ENCODE measurements around the gene UST.

The UST gene, protein sequence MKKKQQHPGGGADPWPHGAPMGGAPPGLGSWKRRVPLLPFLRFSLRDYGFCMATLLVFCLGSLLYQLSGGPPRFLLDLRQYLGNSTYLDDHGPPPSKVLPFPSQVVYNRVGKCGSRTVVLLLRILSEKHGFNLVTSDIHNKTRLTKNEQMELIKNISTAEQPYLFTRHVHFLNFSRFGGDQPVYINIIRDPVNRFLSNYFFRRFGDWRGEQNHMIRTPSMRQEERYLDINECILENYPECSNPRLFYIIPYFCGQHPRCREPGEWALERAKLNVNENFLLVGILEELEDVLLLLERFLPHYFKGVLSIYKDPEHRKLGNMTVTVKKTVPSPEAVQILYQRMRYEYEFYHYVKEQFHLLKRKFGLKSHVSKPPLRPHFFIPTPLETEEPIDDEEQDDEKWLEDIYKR

DNA sequence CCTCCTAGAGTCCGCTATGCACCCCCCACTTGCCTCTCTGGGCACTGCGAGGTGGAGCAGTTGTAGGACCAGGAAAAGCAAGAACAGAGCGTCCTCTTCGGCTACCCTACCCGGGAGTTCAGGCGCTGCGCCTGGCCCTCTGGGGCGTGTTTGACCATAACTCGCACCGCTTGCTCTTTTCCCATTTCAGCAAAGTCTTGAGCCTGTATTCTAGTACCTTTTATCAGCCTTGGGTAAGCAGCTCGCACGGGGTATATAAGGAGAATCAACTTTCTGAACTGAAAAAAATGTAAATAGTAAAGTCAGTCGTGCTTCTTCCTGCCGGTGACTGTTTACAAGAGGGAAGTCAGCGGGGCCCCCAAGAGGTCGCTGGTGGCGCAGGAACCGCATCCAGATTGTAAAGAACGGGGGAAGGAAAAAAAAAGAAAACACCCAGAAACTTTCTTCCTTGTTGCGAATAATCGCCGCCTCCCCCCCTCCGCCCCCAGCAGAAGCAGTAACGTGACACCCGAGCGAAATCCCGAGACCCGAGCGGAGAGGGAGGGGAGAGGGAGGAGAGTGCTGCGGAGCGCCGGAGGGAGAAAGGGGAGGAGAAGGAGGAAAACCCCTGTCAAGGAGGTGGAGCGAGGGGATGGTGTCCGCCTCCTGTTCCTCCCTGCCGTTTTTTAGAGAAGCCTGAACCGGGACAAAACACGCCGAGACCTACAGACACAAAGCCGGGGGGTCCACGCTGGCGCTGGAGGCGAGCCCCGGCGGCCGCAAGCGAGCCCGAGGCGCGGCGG lies at the start of gene UST:
Gene UST (plus strand): TSS at position 668 of the 782 bp plus-strand sequence. CDS start 401 bp downstream, outside the sequence.
- peak; percentile 71 for DNase-seq

DNA sequence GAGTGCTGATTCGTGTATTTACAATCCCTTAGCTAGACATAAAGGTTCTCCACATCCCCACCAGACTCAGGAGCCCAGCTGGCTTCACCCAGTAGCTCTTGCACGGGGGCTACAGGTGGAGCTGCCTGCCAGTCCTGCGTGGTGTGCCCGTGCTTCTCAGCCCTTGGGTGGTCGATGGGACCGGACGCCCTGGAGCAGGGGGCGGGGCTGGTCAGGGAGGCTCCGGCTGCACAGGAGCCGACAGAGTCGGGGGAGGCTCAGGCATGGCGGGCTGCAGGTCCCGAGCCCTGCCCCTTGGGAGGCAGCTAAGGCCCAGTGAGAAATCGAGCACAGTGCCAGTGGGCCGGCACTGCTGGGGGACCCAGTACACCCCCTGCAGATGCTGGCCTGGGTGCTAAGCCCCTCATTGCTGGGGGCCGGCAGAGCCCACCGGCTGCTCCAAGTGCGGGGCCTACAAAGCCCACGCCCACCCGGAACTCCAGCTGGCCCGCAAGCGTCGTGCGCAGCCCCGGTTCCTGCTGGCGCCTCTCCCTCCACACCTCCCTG lies 48.9 kb upstream of the UST start:
- no peak for DNase-seq

DNA sequence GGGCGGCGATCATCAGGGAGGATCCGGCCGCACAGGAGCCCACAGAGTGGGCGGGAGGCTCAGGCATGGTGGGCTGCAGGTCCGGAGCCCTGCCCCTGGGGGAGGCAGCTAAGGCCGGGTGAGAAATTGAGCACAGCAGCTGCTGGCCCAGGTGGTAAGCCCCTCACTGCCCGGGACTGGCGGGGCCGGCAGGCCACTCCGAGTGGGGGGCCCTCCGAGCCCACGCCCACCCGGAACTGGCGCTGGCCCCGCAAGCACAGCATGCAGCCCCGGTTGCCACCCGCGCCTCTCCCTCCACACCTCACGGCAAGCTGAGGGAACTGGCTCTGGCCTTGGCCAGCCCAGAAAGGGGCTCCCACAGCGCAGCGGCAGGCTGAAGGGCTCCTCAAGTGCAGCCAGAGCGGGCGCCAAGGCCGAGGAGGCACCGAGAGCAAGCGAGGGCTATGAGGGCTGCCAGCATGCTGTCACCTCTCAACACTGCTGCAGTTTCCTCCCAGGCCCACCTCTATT lies 48.1 kb upstream of the UST start:
- DNase-seq: no peak

DNA sequence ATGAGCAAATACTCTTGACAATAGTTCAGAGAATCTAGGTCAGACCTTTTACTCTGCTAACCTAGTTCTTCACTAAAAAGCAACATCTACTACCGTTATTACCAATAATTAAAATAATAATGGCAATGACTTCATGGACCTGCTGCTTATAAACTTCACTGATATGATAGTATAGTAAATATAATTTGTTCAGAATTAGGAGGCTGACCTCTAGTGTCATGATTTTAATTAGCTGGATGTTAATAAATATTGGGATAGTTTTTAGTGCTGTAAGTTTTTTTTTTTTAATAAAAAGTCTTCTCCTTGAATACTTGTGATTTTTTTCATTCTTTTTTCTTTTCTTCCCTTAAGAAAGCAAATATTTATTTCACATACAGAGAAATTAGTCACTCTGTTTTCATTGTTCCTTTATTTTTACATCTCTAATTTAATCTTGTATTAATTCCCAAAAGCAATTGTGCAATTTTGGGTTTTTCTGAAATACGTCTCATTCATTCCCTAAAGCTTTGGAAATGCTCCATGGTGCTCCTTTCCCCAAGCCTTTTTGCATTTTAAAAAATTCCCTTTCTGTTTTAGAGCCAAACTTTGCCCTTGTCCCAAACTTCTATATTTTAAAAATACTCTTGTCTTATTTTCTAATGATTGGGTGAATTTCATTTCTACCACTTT lies 46.6 kb upstream of the UST start:
- DNase-seq: no peak

DNA sequence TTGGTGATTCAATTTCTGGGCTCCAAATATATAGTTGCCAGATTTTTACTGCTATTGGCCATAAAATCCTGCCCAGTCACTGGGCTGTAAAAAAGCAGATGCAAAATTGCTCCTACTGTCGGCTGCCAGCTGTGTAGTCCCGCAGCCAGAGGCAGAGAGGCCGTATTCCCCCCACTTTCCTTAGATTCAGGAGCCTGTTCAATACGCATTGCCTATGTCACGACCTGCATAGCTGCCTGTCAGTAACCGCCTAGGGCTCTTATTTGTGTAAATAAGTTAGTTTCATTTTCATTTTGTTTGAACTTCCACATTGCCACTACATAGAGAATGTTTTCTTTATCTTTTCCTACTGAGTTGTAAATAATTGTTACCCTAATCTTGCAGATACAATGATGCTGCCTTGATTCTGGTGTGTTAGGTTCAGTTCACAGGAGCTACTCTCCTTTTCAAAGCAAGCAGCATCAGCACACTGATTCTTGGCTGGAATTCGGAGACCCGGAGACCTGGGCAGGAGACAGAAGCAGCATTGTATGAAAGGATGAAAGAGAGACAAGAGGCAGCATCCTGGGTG lies 46.0 kb upstream of the UST start:
- DNase-seq: no peak

DNA sequence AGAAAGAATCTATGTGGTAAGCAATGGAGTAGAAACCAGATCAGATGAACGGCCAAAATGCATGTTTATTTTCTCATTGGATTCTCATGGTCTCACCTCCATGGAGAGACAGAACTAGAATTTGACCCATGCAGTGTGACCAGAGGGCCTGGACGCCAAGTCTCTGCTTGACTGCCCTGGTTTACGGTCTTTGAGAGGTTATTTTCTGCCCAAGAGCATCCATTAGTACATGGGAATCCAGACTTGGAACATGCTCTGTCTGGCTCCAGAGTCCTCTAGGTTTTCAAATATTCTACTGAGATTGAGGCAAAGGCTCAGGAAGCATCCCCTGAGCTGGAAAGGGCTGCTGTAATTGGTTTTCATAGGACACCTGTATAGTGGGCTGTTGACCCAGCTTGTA lies 45.5 kb upstream of the UST start:
- no peak for DNase-seq

DNA sequence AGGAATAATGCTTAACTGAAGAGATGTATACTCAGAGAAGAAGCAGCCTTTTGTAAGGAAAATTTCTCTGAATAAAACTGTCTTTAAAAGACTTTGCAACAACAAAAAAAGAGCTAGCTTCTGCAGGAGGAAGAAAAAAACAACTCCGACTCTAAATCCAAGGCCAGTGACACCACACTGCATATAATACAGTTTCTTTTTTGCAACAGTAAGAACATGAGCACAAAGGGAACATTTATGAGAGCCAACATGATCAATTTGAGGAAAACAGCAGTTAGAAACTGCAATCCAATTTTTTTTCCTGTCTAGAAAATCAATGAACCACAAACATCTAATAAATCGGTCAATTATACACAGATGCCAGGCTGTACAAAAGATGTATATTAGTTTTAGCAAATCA lies 42.9 kb upstream of the UST start:
- DNase-seq: no peak

DNA sequence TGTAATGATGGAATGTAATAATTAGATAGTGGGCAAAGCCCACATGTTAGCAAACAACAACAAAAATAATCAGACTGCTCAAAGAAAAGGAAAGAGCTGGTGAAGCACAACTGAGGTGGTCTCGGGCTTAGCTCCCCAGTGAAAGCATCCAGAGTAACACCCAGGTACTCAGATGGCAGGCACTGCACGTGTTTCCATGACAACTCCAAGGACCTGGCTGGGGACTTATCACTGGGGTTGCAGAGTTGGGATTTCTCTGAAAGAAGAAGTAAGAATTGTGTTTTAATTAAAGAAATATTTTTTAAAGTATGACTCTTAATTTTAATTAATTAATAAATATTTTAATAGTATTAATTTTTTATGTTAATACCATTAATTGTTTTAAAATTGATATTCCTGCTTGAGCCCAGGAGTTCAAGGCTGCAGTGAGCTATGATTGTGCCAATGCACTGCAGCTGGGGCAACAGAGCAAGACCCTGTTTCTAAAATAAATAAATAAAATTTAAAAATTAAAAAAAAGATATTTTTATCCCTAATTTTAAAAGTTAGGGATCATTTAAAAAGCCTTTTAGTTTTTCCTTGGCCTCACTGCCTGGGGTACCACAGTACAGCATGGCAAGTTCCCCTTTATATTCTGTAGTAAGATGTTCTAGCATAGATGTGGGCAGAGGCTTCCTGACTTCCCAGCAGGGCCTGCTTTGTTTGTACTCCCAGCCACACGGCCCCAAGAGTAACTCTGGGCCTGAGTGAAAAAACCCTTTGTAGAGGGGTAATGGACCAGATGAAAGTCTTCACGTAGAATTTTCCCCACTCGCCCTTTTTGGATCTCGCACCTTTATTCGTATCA lies 42.2 kb upstream of the UST start:
- no peak for DNase-seq

DNA sequence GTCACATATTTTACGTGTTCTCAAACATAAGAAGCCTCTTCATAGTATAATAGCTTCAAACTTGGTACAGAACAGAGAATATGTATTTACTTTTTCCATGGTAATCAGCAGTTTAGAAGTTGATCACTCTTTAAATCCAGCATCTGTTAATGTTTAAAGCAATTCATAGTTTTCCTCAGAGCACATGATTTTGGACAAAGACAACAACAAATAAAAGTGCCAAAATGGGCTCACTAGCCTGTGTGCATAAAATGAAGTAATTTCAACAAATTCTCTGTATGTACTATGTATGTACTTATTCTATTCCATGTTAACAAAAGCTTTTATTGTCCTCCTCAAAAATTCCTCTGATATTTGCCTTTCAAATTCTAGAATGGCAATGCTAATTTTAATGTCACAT lies 38.1 kb upstream of the UST start:
- DNase-seq: no peak

DNA sequence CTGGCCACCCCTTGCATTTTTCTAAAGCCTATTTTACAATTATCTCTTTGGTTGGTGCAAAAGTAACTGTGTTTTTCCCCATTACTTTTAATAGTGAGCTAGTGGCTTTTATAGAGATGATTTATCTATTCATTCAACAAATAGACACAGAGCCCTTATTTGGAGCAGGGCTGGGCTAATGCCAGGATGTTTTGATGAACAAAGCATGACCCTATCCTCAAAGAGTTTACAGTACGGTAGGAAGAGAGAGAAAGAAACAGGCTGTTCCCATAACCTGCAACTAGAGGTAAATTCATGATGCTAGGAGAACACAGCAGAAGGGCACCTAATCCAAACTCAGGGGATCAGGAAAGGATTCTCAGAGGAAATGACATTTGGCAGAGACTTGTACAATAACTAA lies 37.3 kb upstream of the UST start:
- no peak for DNase-seq

DNA sequence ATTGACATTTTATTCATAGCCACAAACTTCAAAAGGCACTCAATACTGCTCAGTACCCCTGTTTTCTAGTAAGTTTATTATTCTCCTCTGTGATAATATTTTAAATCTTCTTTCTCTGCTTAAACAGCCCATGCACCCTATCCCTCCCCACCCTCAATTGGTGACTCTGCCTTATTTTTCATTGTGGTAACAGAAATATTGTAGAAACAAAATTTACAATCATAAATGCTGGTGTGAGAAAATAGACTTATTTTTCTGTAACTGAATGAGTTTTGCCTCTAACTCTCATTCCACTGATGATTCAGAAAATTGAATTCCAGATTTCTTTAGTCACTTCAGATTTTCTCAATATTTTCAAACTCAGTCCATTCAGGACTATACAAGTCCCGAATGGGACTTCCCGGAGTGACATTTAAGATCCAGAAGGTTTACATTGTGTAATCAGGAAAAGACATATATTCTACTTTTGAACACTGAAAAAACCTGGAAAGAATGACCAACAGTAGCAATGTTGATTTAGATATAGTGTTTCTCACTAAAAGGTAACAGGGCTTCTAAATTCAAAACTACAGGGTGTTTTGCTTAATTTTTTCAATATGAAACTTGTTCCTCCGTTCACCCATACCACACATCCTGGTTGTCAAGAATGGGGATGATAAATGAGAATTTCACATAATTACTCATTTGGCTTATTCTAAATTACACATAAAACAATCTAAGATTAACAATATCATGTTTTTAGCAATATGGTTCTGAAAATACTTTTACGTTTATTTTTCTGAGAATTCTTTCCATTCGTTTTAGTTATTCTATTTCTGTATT lies 34.8 kb upstream of the UST start:
- no peak for DNase-seq

DNA sequence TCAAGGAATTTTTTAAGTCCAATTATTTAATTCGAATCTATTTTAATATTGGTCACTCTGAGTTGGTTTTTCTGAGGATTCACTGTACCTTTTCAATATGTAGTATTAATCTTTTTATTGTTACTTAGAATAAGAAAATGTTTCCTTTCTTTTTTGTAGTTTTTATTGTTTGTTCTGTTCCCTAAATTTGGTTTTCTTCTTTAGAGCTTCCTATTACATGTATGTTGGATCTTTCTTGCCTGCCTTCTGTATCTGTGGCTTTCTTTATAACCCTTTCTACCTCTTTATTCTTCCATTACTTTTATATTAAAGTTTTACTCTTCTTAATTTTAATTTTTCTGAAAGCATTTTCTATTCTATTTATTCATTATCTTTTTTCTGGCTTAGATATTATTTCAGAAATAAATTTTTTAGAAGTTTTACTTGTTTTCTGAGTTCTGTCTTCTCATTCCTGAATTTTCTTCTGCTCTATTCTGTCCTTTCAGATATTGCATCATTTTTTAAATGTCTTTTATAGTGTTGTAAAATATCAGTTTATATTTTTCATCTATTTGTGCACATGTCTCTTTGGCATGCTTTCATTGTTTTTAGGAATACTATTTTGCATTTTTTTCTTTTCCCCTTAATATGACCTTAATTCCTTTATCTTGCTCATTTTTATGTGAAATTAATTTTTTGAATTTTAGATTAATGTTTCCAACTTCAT lies 33.6 kb upstream of the UST start:
- DNase-seq: no peak

DNA sequence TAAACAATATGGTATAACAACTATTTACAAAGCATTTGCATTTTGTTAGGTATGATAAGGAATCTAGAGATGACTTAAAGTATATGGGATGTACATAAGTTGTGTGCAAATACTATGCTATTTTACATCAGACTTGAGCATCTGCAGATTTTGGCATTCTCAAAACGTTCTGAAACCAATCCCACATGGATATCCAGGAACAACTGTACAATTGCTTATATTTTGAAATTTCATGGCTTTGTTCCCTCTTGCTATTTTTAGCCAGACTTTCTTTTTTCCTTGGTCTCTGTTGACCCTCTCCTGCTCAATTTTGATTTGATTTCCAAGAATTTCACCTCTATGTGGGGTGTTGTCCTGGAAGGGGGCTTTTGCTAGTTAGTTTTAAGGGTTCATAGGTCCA lies 32.9 kb upstream of the UST start:
- no peak for DNase-seq

DNA sequence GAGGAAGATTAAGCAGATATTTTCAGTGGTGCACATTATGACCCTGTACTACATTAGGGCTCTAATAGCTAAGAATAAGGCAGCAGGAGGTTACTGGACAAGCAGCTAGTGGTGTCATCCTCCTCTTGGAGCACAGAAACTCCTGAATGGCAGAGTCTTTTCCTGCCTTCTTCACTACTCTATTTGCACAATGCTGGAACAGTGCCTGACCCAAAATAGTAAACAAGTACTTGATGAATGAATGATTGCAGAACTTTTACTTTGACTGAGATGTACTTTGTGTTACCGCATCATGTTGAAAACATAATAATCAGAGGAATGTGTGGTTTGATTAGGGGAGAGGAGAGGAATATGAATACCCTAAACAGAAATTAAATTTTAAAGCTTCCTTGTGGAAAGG lies 30.0 kb upstream of the UST start:
- DNase-seq: no peak

DNA sequence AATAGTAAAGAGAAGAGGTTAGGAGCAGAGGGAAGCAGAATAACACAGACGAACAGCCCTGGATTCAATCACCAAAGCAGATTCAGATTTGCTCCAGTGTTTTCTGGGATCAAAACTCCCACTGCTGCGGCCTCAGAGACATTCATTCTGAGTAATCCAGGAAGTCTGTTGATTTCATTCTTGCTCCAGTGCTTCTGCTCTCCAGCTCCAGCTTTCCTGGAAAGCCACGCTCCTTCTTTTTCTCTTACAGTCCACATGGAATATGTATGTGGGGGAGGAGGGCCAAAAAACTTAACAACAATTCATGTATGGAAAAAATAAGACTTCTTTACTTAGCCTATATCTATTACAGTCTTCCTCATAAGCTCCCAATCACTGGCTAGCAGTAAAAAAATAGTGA lies 26.4 kb upstream of the UST start:
- no peak for DNase-seq

DNA sequence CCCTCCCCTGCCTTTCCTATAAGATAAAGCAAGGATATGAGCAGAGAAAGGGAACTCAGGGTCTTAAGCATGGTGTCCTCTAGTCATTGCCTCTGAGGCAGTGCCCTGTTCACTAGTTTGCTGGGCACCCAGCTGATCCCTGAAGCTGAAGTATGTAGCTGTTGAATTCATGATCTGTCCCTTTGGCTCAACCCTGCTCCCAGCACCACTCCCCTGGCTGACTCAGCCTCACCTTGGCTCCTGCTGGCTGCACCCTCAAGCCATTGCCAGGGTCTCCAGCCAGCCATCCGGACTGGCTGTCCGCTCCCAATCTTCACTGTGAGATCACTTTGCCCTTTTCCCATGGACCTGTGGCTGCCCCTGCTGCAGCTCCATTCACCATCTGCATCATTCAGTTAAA lies 25.9 kb upstream of the UST start:
- DNase-seq: no peak

DNA sequence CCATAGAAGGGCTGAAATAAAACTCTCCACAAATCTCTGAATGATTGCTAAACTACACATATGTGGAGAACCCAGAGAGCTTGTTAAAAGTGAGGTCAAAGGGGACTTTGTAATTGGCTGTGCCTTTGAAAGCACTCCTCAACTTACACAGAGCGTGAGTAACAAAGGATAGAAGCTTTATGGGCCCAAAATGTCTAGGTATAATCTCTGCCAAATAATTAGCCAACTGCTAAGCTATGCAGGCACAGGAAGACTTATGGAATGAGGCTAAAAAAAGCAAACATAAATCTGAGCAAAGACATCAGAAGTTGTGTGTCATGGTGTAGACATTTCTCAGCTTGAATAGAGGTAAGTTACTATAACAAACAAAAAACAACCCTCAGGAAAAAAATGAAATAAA lies 23.3 kb upstream of the UST start:
- DNase-seq: no peak

DNA sequence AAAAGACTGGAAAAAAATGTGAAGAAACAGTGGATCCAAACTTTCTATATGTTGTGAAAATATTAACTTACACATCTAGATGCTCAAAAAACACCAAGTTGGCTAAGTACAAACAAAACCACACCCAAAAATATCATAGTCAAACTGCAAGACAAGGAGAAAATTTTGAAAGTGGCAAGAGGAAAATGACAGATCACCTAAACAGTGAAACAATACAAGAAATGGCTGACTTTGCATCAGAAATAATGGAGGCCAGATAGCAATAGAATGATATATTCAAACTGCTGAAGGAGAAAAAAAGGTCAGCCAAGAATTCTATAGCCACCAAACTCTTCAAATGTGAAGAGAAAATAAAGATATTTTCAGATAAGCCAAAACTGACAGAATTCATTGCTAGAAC lies 22.4 kb upstream of the UST start:
- DNase-seq: no peak

DNA sequence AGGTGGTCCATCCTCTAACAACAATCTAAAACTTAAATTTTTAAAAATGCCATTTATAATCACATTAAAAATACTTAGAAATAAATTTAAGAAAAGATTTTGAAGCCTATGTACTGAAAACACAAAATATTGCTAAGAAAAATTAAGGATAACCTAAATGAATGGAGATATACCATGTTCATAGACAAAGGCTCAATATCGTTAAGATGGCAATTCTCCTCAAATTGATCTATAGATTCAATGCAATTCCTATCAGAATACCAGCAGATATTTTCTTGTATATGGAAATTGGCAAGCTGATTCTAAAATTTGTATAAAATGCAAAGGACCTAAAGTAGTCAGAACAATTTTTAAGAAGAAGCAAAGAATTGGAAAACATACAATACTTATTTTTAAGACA lies 19.7 kb upstream of the UST start:
- DNase-seq: no peak

DNA sequence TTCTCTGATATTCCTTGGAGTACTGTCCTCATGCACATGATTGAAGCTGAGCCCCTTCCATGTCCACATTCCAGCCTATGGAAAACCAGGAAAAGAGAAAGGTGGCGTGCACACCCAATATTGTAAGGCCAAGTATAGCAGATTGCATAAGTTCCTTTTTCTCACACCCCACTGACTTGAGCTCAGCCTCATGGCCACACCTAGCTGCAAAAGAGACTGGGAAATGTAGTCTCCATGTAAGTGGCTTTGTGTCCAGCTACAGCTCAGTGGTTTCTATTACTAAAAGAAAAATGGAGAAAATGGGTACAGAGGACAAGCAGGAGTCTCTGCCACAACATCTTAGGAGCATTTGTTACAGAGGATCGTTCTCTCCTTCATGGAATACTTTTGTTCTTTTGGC lies 10.8 kb upstream of the UST start:
- no peak for DNase-seq

Measured in activated gamma-delta T cell treated with Interleukin-2 at 50 U/mL for 16 hours (primary cell).